Prostate gland (tissue), 2 donors: ENCODE results near the gene GAB3.

Source experiments
- CTCF ChIP-seq, 4 experiments: fragments of 200-600 bp in 2 of 4; fragments of 450-650 bp in 2 of 4; sonication (generic) in 2 of 4; IDR thresholded peaks; 1 replicate in 3 of 4; 2 replicates in 1 of 4; pipeline ENCODE4 v1.5.1; 2016 to 2019; ENCODE audit warnings: antibody characterized with exemption in 4 of 4, mild to moderate bottlenecking in 2 of 4, moderate library complexity in 2 of 4
- POLR2A ChIP-seq: fragments of 450-650 bp; IDR thresholded peaks from one replicate; pipeline ENCODE4 v1.6.1; 2016; ENCODE audit warnings: antibody characterized with exemption, mild to moderate bottlenecking
- POLR2AphosphoS5 ChIP-seq: sonication (generic); formaldehyde crosslinking; IDR thresholded peaks from one replicate; pipeline ENCODE4 v1.6.1; 2017; ENCODE audit warnings: antibody characterized with exemption

- TF ChIP-seq CTCF (IDR thresholded peaks at IDR 0.05) (no peak), POLR2AphosphoS5 (no peak), POLR2A (no peak)
Observed at GRCh38 chrX:154655786-154656185, 95.1 kb downstream of the GAB3 start.
